OCI-LY1 (cell line): ENCODE results near the gene CENPX.
"Not testable (repeated sequence)": the region's sequence is repeated elsewhere in the genome, so short reads cannot be mapped to it uniquely, and the experiment has no call there.

ENCODE experiments used
- EZH2 ChIP-seq: fragments of 200-600 bp; sonication (generic), shearing (Covaris generic); IDR thresholded peaks from 2 replicates; pipeline ENCODE4 v1.8.0; 2017; ENCODE audit warnings: borderline replicate concordance, mixed run types, mild to moderate bottlenecking, antibody characterized with exemption, low read length, moderate library complexity, mixed read lengths
- TF ChIP-seq, protein P1 (sequence below): fragments of 200-600 bp; sonication (generic), shearing (Covaris generic); IDR thresholded peaks from 2 replicates; pipeline ENCODE4 v1.5.1; 2017; ENCODE audit warnings: mild to moderate bottlenecking, antibody characterized with exemption, low read length, moderate library complexity, mixed read lengths

DNA sequence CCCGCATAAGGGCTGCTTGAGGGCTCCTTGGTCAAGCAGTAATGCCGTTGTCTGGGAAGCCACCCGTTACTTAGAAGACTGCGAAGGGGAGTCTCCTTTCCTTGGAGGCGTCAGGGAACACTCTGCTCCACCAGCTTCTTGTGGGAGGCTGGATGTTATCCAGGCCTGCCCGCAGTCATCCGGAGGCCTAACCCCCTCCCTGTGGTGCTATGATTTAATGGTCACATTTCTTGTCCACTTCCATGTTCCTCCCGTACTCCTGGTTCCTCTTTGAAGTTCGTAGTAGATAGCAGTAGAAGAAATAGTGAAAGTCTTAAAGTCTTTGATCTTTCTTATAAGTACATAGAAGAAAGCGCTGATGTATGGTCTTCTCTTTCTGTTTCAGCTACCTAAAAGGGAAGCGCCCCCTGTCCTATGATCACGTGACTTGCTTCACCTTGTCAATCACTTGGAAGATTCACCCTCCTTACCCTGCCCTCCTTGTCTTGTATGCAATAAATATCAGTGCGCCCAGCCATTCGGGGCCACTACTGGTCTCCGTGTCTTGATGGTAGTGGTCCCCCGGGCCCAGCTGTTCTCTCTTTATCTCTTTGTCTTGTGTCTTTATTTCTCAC is 16.2 kb upstream of the CENPX start:
- TF ChIP-seq EZH2: not testable (repeated sequence)
- TF ChIP-seq, protein P1, sequence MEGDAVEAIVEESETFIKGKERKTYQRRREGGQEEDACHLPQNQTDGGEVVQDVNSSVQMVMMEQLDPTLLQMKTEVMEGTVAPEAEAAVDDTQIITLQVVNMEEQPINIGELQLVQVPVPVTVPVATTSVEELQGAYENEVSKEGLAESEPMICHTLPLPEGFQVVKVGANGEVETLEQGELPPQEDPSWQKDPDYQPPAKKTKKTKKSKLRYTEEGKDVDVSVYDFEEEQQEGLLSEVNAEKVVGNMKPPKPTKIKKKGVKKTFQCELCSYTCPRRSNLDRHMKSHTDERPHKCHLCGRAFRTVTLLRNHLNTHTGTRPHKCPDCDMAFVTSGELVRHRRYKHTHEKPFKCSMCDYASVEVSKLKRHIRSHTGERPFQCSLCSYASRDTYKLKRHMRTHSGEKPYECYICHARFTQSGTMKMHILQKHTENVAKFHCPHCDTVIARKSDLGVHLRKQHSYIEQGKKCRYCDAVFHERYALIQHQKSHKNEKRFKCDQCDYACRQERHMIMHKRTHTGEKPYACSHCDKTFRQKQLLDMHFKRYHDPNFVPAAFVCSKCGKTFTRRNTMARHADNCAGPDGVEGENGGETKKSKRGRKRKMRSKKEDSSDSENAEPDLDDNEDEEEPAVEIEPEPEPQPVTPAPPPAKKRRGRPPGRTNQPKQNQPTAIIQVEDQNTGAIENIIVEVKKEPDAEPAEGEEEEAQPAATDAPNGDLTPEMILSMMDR: not testable (repeated sequence)
